Measurements from ENCODE around the gene SPOCK1. TPM values are rescaled to one million over a fixed set of nuclear protein-coding genes. Genes with fewer than 3 reads are reported as not detected.

Gene SPOCK1
- total RNA-seq, 4 donors from 2014 or later: 8.6 to 34.8 (median 13.2) TPM

- Histone ChIP-seq H3K27me3 (no peaks in the 10 kb centered on the region), H3K27ac (no peak overlapping the region), H3K4me1 (peaks cover 0 to 7% (median 0%) of the 10 kb centered on the region in 4 donors), H3K36me3 (no peaks in the 10 kb centered on the region), H3K4me3 (no peak overlapping the region), H3K9me3 (no peaks in the 10 kb centered on the region)
- DNase-seq: no peak
- no peak for TF ChIP-seq EP300 (IDR thresholded peaks at IDR 0.05; ENCODE audit: low read depth)
- TF ChIP-seq POLR2A (IDR thresholded peaks at IDR 0.05): no peak
- TF ChIP-seq CTCF (IDR thresholded peaks at IDR 0.05): no peak
- TF ChIP-seq POLR2AphosphoS5 (IDR thresholded peaks at IDR 0.05): no peak
- intact Hi-C loops (cut with DNase I; ENCODE audit: low total_unique reads) (no loop called here), in situ Hi-C loops (cut with MboI; ENCODE audit: low pct_ligation_motif_present in 1 of 4, low pct_unique_long_range_greater_than_20kb in 1 of 4, low sequenced_read_pairs in 3 of 4) (no loop called here)
These were observed 89.4 kb downstream of the SPOCK1 start for GRCh38 chr5:137409736-137410135.

DNA sequence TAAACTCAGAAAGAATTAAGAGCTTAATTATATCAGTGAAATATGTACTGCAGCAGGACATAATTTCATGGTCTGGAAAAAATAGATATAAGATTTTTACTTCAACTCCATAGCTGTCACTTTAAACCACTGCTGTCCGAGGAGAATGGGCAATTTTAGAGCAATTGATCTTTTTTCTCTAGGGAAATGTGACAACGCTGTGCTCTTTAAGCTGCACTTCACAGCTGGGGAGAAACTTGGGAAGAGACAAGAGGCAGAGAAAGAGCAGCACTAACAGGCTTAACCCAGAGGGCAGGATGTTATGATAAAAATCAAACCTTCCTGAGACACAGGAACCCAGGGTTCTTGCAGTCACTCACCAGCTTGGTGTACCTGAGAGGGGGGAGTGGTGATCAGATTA is 92.0 kb downstream of the SPOCK1 start:
- H3K4me3 ChIP-seq: no peak overlapping the region
- TF ChIP-seq POLR2A (IDR thresholded peaks at IDR 0.05): no peak
- H3K27me3 ChIP-seq: no peaks in the 10 kb centered on the region
- intact Hi-C loops (cut with DNase I; ENCODE audit: low total_unique reads) (no loop called here), in situ Hi-C loops (cut with MboI; ENCODE audit: low pct_ligation_motif_present in 1 of 4, low pct_unique_long_range_greater_than_20kb in 1 of 4, low sequenced_read_pairs in 3 of 4) (no loop called here)
- WGBS, 2 donors (ENCODE audit: low coverage in 1 of 2): 46 to 71% methylated on average over 2 of the region's 2 CpGs
- H3K36me3 ChIP-seq: no peaks in the 10 kb centered on the region
- H3K27ac ChIP-seq: no peak overlapping the region
- H3K4me1 ChIP-seq: no peaks in the 10 kb centered on the region
- no peak for DNase-seq
- H3K9me3 ChIP-seq: no peaks in the 10 kb centered on the region

GRCh38 chr5:137405393-137405792 is 93.7 kb downstream of the SPOCK1 start:
- 64 to 77% methylated on average over 4 to 10 of the region's 10 CpGs for WGBS, 2 donors (ENCODE audit: low coverage in 1 of 2)
- DNase-seq: no peak
- no peaks in the 10 kb centered on the region for H3K27me3 ChIP-seq
- H3K4me1 ChIP-seq: no peaks in the 10 kb centered on the region
- H3K27ac ChIP-seq: no peak overlapping the region
- H3K9me3 ChIP-seq: no peaks in the 10 kb centered on the region
- in situ Hi-C loops (cut with MboI; ENCODE audit: low pct_ligation_motif_present in 1 of 4, low pct_unique_long_range_greater_than_20kb in 1 of 4, low sequenced_read_pairs in 3 of 4) (no loop called here), intact Hi-C loops (cut with DNase I; ENCODE audit: low total_unique reads) (no loop called here)
- H3K4me3 ChIP-seq: no peak overlapping the region
- TF ChIP-seq EP300 (IDR thresholded peaks at IDR 0.05; ENCODE audit: low read depth) (no peak), CTCF (IDR thresholded peaks at IDR 0.05) (no peak), POLR2A (IDR thresholded peaks at IDR 0.05) (no peak), POLR2AphosphoS5 (IDR thresholded peaks at IDR 0.05) (no peak)
- H3K36me3 ChIP-seq: no peaks in the 10 kb centered on the region

GRCh38 chr5:137403869-137404268 is 95.3 kb downstream of the SPOCK1 start:
- TF ChIP-seq EP300 (IDR thresholded peaks at IDR 0.05; ENCODE audit: low read depth) (no peak), CTCF (IDR thresholded peaks at IDR 0.05) (no peak), POLR2AphosphoS5 (IDR thresholded peaks at IDR 0.05) (no peak), POLR2A (IDR thresholded peaks at IDR 0.05) (no peak)
- no peaks in the 10 kb centered on the region for H3K27me3 ChIP-seq
- no peak for DNase-seq
- no peaks in the 10 kb centered on the region for H3K4me1 ChIP-seq
- no peaks in the 10 kb centered on the region for H3K9me3 ChIP-seq
- in situ Hi-C loops (cut with MboI; ENCODE audit: low pct_ligation_motif_present in 1 of 4, low pct_unique_long_range_greater_than_20kb in 1 of 4, low sequenced_read_pairs in 3 of 4) (no loop called here), intact Hi-C loops (cut with DNase I; ENCODE audit: low total_unique reads) (no loop called here)
- H3K27ac ChIP-seq: no peak overlapping the region
- no peak overlapping the region for H3K4me3 ChIP-seq
- H3K36me3 ChIP-seq: no peaks in the 10 kb centered on the region
- 73 to 93% methylated on average over 3 to 8 of the region's 8 CpGs for WGBS, 2 donors (ENCODE audit: low coverage in 1 of 2)

DNA sequence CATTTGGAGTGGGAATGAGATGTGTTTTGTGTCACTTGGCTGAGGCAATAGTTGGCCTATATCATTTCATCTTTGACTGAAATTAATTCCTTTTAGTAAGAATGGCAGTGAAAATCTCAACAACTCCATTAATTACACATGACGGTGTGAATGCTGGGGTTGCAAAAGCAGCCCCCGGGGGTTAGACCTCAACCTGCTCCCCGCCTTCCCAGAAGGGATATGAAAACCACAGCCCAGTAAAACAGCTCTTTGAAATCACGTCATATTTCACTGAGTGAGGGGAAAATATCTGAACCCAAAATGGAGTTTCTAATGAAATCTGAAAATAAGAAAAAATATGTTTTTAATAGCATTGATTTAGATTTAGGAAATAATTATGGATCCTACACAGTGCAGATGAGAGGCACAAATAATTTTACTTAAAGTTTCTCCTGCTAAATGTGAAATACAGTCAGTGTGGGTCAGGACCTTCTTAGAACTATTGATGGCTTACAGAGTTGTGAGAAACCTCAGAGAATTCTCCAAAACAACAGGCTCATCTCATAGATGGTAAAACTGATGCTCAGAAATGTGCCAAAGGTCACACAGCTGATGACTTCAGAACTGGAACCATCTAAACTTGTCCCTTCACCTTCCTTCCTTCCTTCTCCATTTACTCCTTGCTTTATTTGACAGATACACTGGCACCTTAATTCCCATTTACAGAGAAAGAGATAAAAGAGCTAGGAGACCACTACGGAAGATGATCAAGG is 96.5 kb downstream of the SPOCK1 start:
- H3K9me3 ChIP-seq: no peaks in the 10 kb centered on the region
- H3K4me1 ChIP-seq: no peaks in the 10 kb centered on the region
- no peak for DNase-seq
- no peak overlapping the region for H3K4me3 ChIP-seq
- no peaks in the 10 kb centered on the region for H3K36me3 ChIP-seq
- TF ChIP-seq POLR2AphosphoS5 (IDR thresholded peaks at IDR 0.05): no peak
- no peak for TF ChIP-seq CTCF (IDR thresholded peaks at IDR 0.05)
- no peak for TF ChIP-seq POLR2A (IDR thresholded peaks at IDR 0.05)
- TF ChIP-seq EP300 (IDR thresholded peaks at IDR 0.05; ENCODE audit: low read depth): no peak
- WGBS, 2 donors (ENCODE audit: low coverage in 1 of 2): 70 to 76% methylated on average over 4 to 5 of the region's 5 CpGs
- H3K27ac ChIP-seq: no peak overlapping the region
- intact Hi-C loops (cut with DNase I; ENCODE audit: low total_unique reads): no loop called here
- no peaks in the 10 kb centered on the region for H3K27me3 ChIP-seq
- in situ Hi-C loops (cut with MboI; ENCODE audit: low pct_ligation_motif_present in 1 of 4, low pct_unique_long_range_greater_than_20kb in 1 of 4, low sequenced_read_pairs in 3 of 4): no loop called here

Data from transverse colon (tissue), 4 donors.